ENCODE measurements around the gene RBFOX1. TPM values are rescaled to one million over a fixed set of nuclear protein-coding genes. Genes with fewer than 3 reads are reported as not detected.

Gene RBFOX1
- total and polyA plus RNA-seq, 2 donors (not counting 1 experiment from before 2014, with no cell fraction given) = not detected

- H3K4me2 ChIP-seq (replicated peaks; ENCODE audit: low read depth, low read length, poor library complexity, severe bottlenecking) = no peak overlapping the region
- DNase-seq = no peak
- no peaks in the 10 kb centered on the region for H3K27me3 ChIP-seq (replicated peaks in 1 of 4; ENCODE audit: control extremely low read depth in 1 of 4, control insufficient read depth in 3 of 4, insufficient read depth in 4 of 4, low read length in 3 of 4)
- H3K36me3 ChIP-seq (replicated peaks in 1 of 2; ENCODE audit: control extremely low read depth in 1 of 2, control insufficient read depth in 1 of 2, extremely low read depth in 1 of 2, insufficient read depth in 2 of 2, low read length in 1 of 2) = no peaks in the 10 kb centered on the region
- H3K4me1 ChIP-seq (ENCODE audit: control insufficient read depth in 2 of 2, insufficient read depth in 2 of 2, low read length in 2 of 2) = no peaks in the 10 kb centered on the region
- CTCF ChIA-PET = no interaction called here
- no peak overlapping the region for H3K9ac ChIP-seq (ENCODE audit: low read length)
- Mint-ChIP-seq H3K27me3 (no peaks in the 10 kb centered on the region), H3K9me3 (ENCODE audit: insufficient read depth) (peaks cover 4% of the 10 kb centered on the region), H3K27ac (no peak overlapping the region), H3K4me1 (no peaks in the 10 kb centered on the region), H3K4me3 (no peak overlapping the region)
- peaks cover 0 to 3% (median 0%) of the 10 kb centered on the region in 3 donors for H3K9me3 ChIP-seq (ENCODE audit: control extremely low read depth in 1 of 3, control insufficient read depth in 2 of 3, insufficient read depth in 1 of 3, low read length in 2 of 3)
- H3K4me3 ChIP-seq (ENCODE audit: control extremely low read depth in 1 of 5, extremely low read depth in 1 of 5, insufficient read depth in 1 of 5, low read depth in 2 of 5, low read length in 4 of 5) = no peak overlapping the region
- whole genome bisulfite sequencing (ENCODE audit: insufficient coverage) = no CpG with 5 or more reads among the region's 4 CpGs
- H4K20me1 ChIP-seq (ENCODE audit: control insufficient read depth, insufficient read depth, low read length, poor library complexity, severe bottlenecking) = no peaks in the 10 kb centered on the region
- TF ChIP-seq CTCF (IDR thresholded peaks at IDR 0.05) (no peak), EZH2 (IDR thresholded peaks at IDR 0.05; ENCODE audit: borderline replicate concordance, insufficient read depth, low read depth, low read length, poor library complexity, severe bottlenecking) (no peak)
- POLR2A ChIA-PET = no interaction called here
- ATAC-seq (ENCODE audit: low read depth) = no peak
- H3K27ac ChIP-seq (ENCODE audit: low read length in 2 of 2) = no peak overlapping the region
- H3K79me2 ChIP-seq (ENCODE audit: control insufficient read depth, insufficient read depth, low read length) = no peaks in the 10 kb centered on the region
- intact Hi-C loops (cut with micrococcal nuclease) = no loop called here
- no peak overlapping the region for H2AFZ ChIP-seq (ENCODE audit: insufficient read depth, low read depth, low read length, poor library complexity, severe bottlenecking)
These were observed 253.1 kb downstream of the RBFOX1 start for GRCh38 chr16:7585705-7586104.

DNA sequence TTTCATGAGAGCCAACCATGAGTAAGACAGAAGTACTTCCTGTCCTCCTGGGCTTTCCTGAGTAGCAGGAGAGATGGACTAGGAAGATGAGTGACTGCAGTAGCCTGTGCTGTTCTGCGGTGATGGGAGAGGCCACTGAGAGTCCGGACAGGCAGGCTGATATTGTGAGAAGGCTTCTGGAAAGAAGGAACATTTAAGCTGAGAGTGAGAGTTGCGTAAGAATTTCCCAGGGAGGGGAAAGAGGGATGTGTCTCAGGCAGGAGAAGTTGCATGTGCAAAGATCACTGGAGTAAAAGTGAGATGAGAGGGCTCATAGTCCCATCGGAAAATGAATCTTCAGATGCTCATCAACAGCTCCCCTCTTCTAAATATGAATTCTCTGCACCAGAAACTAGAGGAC lies 258.3 kb downstream of the RBFOX1 start:
- no peak overlapping the region for H3K9ac ChIP-seq (ENCODE audit: low read length)
- Mint-ChIP-seq H3K4me3 (no peak overlapping the region), H3K27me3 (no peaks in the 10 kb centered on the region), H3K9me3 (ENCODE audit: insufficient read depth) (peaks cover 2% of the 10 kb centered on the region), H3K27ac (no peak overlapping the region), H3K4me1 (no peaks in the 10 kb centered on the region)
- ChIA-PET POLR2A (no interaction called here), CTCF (no interaction called here)
- no peak overlapping the region for H3K27ac ChIP-seq (ENCODE audit: low read length in 2 of 2)
- H3K4me1 ChIP-seq (ENCODE audit: control insufficient read depth in 2 of 2, insufficient read depth in 2 of 2, low read length in 2 of 2) = no peaks in the 10 kb centered on the region
- no peak for TF ChIP-seq CTCF (IDR thresholded peaks at IDR 0.05)
- TF ChIP-seq EZH2 (IDR thresholded peaks at IDR 0.05; ENCODE audit: borderline replicate concordance, insufficient read depth, low read depth, low read length, poor library complexity, severe bottlenecking) = no peak
- intact Hi-C loops (cut with micrococcal nuclease) = no loop called here
- H2AFZ ChIP-seq (ENCODE audit: insufficient read depth, low read depth, low read length, poor library complexity, severe bottlenecking) = no peak overlapping the region
- no peaks in the 10 kb centered on the region for H3K9me3 ChIP-seq (ENCODE audit: control extremely low read depth in 1 of 3, control insufficient read depth in 2 of 3, insufficient read depth in 1 of 3, low read length in 2 of 3)
- H3K36me3 ChIP-seq (replicated peaks in 1 of 2; ENCODE audit: control extremely low read depth in 1 of 2, control insufficient read depth in 1 of 2, extremely low read depth in 1 of 2, insufficient read depth in 2 of 2, low read length in 1 of 2) = no peaks in the 10 kb centered on the region
- no peaks in the 10 kb centered on the region for H3K79me2 ChIP-seq (ENCODE audit: control insufficient read depth, insufficient read depth, low read length)
- H4K20me1 ChIP-seq (ENCODE audit: control insufficient read depth, insufficient read depth, low read length, poor library complexity, severe bottlenecking) = no peaks in the 10 kb centered on the region
- H3K4me2 ChIP-seq (replicated peaks; ENCODE audit: low read depth, low read length, poor library complexity, severe bottlenecking) = no peak overlapping the region
- ATAC-seq (ENCODE audit: low read depth) (no peak), DNase-seq (no peak)
- H3K27me3 ChIP-seq (replicated peaks in 1 of 4; ENCODE audit: control extremely low read depth in 1 of 4, control insufficient read depth in 3 of 4, insufficient read depth in 4 of 4, low read length in 3 of 4) = no peaks in the 10 kb centered on the region
- no peak overlapping the region for H3K4me3 ChIP-seq (ENCODE audit: control extremely low read depth in 1 of 5, extremely low read depth in 1 of 5, insufficient read depth in 1 of 5, low read depth in 2 of 5, low read length in 4 of 5)
- WGBS (ENCODE audit: insufficient coverage) = 96% methylated on average over 3 of the region's 4 CpGs
